ENCODE data around the gene IFT172.

The IFT172 gene

DNA sequence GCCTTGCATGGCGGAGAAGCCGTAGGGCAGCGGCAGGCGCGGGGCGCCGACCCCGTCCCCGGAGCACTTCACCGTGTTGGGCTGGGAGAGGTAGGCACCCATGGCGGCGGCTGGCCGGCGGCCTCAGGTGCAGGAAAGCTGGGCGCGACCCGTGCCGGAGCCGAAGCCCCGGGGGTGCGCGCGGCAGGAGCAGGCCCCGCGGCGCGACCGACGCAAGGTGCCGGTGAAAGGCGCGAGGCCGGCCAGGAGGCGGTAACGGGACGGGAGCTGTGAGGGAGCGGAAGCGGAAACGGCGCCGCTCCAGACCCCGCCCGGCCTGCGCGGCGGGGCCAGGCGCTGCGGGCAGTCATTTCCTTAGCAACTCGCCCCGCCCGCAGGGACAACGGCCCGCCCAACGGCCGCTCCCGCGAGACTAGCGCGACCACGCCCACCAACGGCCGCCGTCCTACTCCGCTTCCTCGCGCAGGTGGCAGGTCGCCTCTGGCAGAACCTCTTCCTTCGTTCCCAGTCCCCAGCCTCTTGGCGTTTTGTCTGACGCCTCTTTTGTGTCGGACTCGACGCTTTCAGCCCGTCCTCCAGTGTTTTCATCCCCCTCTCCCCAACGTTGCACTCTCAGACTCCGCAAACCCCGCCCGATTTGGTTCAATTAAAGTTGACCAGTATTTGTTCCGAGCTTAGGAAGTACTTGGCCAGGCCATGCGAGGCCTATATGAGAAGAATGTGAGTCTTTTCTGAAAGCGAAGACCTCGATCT, 80.0 kb downstream of the IFT172 start, which contains the start of gene PPM1G:
Gene PPM1G, minus strand, starts transcription at position 271 of the 753 bp plus-strand sequence. Its CDS starts 169 bp downstream, at position 102.
- Histone ChIP-seq H3K4me3 (ENCODE audit: low read depth, low read length) (peak within 1 kb of the TSS; percentile 75), H3K27me3 (ENCODE audit: control insufficient read depth, insufficient read depth, low read length) (no peaks in the 10 kb centered on the region), H3K27ac (peak within 1 kb of the TSS; percentile 60), H3K4me1 (no peaks in the 10 kb centered on the region), H3K9ac (peak within 1 kb of the TSS; percentile 82), H2AFZ (peak within 1 kb of the TSS; percentile 88), H3K79me2 (peaks cover 25% of the 10 kb centered on the region), H3K9me3 (ENCODE audit: control insufficient read depth, low read length) (no peaks in the 10 kb centered on the region), H3K36me3 (ENCODE audit: control insufficient read depth, insufficient read depth, low read length) (no peaks in the 10 kb centered on the region), H3K4me2 (ENCODE audit: low read length) (peak within 1 kb of the TSS; percentile 95)
- TF ChIP-seq, protein P1, sequence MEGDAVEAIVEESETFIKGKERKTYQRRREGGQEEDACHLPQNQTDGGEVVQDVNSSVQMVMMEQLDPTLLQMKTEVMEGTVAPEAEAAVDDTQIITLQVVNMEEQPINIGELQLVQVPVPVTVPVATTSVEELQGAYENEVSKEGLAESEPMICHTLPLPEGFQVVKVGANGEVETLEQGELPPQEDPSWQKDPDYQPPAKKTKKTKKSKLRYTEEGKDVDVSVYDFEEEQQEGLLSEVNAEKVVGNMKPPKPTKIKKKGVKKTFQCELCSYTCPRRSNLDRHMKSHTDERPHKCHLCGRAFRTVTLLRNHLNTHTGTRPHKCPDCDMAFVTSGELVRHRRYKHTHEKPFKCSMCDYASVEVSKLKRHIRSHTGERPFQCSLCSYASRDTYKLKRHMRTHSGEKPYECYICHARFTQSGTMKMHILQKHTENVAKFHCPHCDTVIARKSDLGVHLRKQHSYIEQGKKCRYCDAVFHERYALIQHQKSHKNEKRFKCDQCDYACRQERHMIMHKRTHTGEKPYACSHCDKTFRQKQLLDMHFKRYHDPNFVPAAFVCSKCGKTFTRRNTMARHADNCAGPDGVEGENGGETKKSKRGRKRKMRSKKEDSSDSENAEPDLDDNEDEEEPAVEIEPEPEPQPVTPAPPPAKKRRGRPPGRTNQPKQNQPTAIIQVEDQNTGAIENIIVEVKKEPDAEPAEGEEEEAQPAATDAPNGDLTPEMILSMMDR (IDR thresholded peaks at IDR 0.05) = peak; percentile 6

DNA sequence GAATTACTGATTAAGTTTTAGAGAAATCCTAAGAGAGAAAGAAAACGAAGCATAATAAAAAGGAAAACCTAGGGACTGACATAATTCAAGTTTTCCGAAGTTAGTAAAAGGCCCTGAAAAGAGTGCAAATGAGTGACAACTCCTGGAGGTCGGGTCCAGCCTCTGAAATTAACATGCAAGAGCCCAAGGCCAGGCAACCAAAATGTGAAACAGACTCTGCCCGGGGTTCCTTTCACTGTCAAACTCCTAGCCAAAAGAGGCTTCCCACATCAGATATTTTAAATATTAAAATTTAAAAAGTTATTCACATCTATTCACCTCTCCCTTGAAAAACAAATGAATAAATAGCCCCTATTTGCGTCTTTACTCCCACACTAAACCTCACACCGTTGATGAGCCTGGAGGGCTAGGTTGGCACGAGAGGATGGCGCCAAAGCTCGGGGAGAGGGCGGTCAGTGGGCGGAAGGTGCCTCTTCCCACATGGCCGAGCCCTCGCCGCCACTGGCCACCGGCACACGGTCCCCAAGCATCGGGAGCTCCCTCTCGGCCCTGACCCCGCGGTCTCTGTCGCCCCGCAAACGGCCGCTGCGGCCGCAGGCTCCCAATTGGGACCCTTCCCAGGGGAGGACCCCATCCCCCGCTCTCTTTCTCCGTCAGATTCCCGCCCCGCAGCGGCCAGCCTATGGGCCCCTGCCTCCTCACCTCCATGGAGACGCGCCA, 80.8 kb downstream of the IFT172 start:
- TF ChIP-seq, protein P1 (IDR thresholded peaks at IDR 0.05) = no peak
- Histone ChIP-seq H3K9me3 (ENCODE audit: control insufficient read depth, low read length) (no peaks in the 10 kb centered on the region), H3K9ac (peak overlapping the region; percentile 82), H2AFZ (peak overlapping the region; percentile 88), H3K4me2 (ENCODE audit: low read length) (peak overlapping the region; percentile 95), H3K79me2 (peaks cover 32% of the 10 kb centered on the region), H3K36me3 (ENCODE audit: control insufficient read depth, insufficient read depth, low read length) (no peaks in the 10 kb centered on the region), H3K4me1 (no peaks in the 10 kb centered on the region), H3K27me3 (ENCODE audit: control insufficient read depth, insufficient read depth, low read length) (no peaks in the 10 kb centered on the region), H3K4me3 (ENCODE audit: low read depth, low read length) (peak overlapping the region; percentile 75), H3K27ac (peak overlapping the region; percentile 60)

DNA sequence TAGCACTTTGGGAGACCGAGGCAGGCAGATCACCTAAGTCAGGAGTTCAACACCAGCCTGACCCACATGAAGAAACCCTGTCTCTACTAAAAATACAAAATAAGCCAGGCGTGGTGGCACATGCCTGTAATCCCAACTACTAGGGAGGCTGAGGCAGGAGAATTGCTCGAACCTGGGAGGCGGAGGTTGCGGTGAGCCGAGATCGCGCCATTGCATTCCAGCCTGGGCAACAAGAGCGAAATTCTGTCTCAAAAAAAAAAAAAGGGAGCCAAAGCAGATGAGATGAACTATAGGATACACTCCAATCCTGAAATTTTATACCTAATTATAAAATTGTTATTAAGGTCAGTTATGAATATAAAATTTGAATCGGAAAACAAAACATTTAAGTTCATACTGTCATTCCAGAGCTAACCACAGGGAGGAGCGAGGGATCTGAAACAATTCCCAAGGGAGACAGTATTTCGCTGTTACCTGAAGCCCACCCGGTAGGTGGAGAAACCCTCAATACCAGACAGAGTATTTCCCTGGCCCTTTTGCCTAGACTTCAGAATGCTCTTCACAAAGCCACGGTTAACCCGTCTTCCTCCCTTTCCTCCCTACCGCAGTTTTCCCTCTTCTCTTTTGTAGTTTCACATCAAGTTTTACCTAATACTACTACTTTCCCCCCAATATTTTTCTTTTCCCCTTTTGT, 81.6 kb downstream of the IFT172 start:
- no peaks in the 10 kb centered on the region for H3K27me3 ChIP-seq (ENCODE audit: control insufficient read depth, insufficient read depth, low read length)
- no peaks in the 10 kb centered on the region for H3K4me1 ChIP-seq
- no peak overlapping the region for H2AFZ ChIP-seq
- TF ChIP-seq, protein P1 (IDR thresholded peaks at IDR 0.05) = peak; percentile 66
- H3K36me3 ChIP-seq (ENCODE audit: control insufficient read depth, insufficient read depth, low read length) = no peaks in the 10 kb centered on the region
- H3K79me2 ChIP-seq = peaks cover 38% of the 10 kb centered on the region
- H3K9me3 ChIP-seq (ENCODE audit: control insufficient read depth, low read length) = no peaks in the 10 kb centered on the region
- H3K9ac ChIP-seq = no peak overlapping the region
- peak overlapping the region; percentile 75 for H3K4me3 ChIP-seq (ENCODE audit: low read depth, low read length)
- no peak overlapping the region for H3K27ac ChIP-seq
- peak overlapping the region; percentile 95 for H3K4me2 ChIP-seq (ENCODE audit: low read length)

DNA sequence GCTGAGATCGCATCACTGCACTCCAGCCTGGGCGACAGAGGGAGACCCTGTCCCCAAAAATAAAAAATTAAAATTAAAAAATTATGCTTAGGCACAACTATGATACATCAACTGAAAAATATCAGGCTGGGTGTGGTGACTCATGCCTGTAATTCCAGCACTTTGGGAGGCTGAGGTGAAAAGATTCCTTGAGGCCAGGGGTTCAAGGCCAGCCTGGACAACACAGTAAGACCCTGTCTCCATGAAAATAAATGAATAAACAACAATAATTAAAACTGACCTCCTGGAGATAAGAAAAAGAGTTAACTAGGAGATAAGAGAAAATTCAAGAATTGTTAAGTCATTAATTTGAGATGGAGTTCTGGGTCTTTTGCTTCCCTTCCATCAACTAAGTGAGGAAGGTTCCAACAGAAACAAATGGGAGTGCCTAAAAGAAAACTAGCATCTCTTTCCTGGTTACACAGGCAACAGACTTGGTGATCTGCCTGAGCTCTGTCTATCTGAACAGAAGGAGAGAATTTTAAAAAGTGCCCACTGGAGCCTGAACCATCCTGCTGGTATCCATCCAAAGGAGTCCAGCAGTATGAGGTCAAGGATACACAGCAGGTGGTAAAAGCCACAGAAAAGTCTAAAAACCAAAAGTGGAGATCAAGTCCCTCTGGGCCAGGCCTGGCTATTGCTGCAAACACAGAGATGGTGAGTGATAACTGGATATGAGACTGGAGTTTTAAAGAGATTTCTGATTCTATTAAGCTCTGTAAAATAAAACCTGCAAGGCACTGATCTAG, 89.0 kb downstream of the IFT172 start:
- no peaks in the 10 kb centered on the region for H3K36me3 ChIP-seq (ENCODE audit: control insufficient read depth, insufficient read depth, low read length)
- H3K27me3 ChIP-seq (ENCODE audit: control insufficient read depth, insufficient read depth, low read length) = no peaks in the 10 kb centered on the region
- peaks cover 69% of the 10 kb centered on the region for H3K79me2 ChIP-seq
- TF ChIP-seq, protein P1 (IDR thresholded peaks at IDR 0.05) = no peak
- no peak overlapping the region for H3K4me2 ChIP-seq (ENCODE audit: low read length)
- H3K4me3 ChIP-seq (ENCODE audit: low read depth, low read length) = no peak overlapping the region
- H2AFZ ChIP-seq = no peak overlapping the region
- no peaks in the 10 kb centered on the region for H3K9me3 ChIP-seq (ENCODE audit: control insufficient read depth, low read length)
- H3K4me1 ChIP-seq = no peaks in the 10 kb centered on the region
- no peak overlapping the region for H3K9ac ChIP-seq
- H3K27ac ChIP-seq = no peak overlapping the region

All from parathyroid adenoma (tissue), 2 donors.